ENCODE measurements around the gene TBC1D23.

DNA sequence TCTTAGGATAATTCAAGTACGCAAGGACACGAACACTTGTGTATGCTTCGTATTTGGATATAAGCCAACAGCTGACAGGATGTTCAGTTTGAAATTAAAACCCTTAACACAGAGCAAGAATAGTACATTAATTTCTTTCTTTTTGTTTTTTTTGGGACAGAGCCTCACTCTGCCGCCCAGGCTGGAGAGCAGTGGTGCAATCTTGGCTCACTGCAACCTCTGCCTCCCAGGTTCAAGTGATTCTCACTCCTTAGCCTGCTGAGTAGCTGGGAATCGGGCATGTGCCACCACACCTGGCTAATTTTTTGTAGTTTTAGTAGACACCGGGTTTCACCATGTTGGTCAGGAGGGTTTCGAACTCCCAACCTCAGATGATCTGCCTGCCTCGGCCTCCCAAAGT is 107.6 kb downstream of the TBC1D23 start:
- TF ChIP-seq POLR2A (IDR thresholded peaks at IDR 0.05) (no peak), CTCF (IDR thresholded peaks at IDR 0.05) (no peak)

Data from heart left ventricle (tissue), 13 donors.